GM18909 (cell line): ENCODE measurements around the gene GRK2.

Experiments
- ATAC-seq: cut with Tn5 transposase; IDR thresholded peaks from one replicate; pipeline ENCODE4 v1.9.1; 2021; ENCODE audit warnings: mild to moderate bottlenecking; ENCODE audit not compliant: unreplicated experiment, poor library complexity

Gene GRK2

GRCh38 chr11:67269401-67270255, 3.4 kb downstream of the GRK2 start:
- ATAC-seq, result no peak

DNA sequence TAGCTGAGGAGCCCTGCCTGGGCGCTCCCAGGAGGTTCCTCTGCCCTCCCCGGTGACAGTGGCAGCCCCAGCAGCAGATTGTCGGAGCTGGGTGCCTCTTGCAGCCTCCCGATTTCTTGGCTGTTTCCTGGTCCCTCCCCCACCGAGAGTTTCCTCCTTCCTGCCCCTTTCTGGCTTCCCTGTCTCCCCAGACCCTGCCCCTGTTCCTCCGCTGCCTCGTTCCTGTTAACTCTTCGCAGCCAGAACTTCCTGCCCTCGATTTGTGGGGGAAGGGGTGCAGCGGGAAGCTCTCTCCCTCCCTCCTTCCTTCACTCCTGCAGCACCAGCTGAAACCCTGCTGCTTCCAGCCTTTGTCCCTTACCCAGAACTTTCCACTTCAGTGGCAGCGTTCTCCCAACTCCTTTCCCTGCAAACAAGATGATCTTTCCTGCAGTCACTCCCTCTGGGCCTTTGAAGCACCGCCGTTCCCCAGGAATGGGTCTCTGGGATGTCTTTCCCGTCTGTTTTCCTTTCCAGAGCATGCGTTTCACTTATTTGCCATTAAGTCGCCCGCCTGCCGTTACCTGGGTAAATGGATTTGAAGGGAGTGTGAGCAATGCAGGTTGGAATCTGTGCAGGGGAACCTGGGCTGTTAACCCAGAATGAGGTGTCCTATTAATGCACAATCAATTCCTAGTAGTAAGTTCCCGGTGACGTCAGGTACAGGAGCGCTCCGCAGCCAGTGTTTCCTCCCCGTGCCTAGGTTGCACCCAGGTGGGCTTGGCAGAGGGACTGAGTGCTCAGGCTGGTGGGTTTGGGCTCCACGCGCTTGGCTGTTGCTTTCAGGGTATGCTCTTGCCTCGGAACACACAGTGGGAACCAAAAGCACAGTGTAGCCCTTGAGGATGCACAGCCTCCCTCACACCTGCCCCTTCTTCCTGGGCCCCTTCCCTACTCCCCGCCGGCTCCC, 4.3 kb downstream of the GRK2 start:
- ATAC-seq, result no peak

DNA sequence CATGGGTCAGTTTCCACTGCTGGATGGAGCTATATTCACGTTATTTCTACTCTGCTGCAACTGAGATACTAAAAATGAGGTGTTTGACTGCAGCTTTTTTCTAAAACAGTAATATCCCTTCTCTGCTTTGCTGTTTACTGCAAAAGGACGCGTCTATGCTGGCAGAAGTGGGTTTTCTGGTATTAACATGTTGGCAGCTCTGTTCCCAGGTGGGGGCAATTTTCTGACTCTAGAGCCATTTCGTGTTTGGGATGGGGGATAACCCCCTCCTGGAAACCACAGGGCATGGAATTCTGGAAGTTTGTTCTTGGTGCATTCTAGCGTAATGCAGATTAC, 4.9 kb downstream of the GRK2 start:
- ATAC-seq, result no peak

DNA sequence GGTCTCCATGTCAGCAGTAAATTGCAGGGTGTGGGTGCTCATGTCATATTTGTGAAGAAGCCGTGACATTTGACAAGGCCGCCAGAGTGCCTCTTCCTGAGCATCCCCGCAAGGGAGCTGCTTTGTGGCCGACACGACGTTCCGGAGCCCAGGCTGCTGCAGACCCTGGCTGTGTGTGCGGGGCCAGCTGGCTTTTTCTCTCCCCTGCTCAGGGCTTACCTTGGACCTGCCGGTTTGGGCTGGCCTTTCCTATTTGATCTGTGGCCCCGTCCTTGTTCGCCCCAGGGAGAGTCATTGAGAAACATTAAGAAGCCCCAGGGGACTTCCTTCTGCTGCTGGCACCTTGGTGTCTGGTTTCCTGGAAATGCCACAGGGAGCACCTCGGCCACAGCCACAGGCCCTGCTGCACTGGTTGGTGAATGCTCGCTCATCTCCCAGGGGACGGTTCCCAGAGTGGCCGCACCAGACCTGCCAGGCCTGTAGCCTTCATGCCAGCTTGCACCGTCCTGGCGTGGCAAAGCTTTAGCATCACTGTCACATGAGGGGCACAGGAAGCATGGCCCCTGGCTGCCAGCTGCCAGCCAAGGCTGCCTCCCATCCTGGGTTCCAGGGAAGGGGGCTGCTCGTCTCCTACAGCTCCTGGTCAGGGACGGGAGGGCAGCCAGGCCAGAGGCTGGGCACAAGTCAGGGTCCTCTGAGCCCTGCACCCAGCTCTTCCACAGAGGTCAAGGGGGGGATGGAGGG, 5.4 kb downstream of the GRK2 start:
- ATAC-seq, result no peak

DNA sequence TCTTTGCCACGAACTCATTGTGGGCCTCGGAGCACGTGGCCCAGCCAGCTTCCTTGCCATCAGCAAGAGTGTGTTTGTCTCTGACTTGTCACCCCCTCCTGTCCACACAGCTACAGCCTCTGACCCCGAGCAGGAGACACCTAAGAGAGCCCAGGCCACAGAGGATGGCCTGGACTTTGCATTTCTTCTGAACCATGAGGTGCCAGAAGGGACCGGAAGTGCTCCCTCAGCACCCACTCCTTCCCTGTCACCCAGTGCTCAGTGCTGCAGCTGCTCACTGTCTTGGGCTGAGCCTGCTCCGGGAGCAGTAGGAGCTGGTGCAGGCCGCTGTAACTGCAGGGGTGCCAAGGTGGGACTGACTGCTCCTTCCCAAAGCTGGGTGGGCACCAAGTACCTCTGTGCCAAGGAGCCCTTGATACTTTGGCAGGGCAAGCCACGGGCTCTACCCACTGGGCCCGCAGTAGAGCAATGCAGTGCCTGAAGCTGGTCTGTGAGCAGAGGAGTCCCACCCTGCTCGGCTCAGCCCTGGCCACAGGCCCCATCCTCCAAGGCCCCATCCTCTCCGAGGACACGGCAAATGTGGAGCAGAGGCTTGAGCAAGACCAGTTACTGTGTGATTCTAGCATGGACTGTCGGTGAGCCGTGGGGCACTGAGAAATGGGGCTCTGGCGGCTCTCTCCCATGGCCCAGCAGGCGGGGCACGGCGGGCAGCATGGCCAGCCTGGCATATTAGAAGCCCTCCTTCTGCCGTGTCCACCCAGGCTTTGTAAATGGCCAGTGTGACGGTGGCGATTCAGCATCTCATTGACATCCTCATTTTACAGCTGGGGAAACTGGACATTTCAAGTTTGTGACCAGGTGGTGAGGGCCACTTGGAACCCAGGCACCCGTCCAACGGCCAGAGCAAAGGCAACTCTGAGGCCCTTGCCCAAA, 6.3 kb downstream of the GRK2 start:
- no peak for ATAC-seq

- no peak for ATAC-seq
These were observed 7.2 kb downstream of the GRK2 start for GRCh38 chr11:67273260-67273990.

- no peak for ATAC-seq
These were observed 8.7 kb downstream of the GRK2 start for GRCh38 chr11:67274768-67275605.

GRCh38 chr11:67275606-67276409, 9.5 kb downstream of the GRK2 start:
- ATAC-seq, result no peak

DNA sequence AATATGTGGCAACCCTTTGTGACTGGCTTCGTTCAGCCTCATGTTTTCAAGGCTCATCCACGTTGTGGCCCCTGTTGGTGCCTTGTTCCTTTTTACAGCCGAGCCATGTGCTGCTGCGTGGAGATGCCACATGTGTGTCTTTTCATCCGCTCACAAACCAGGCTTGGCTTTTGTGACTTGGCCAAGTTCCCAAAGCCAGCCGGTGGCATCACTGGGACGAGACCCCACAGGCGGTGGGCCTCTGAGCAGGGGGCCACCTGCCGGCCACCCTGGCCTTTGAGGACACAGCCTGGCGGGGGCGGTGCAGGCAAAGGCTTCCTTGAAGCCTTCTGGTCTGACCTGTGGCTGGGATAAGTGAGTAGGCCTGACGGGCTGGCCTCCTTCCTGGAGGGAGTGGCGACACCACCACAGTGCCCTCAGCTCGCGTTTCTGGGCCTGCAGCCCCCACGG, 10.5 kb downstream of the GRK2 start:
- peak; percentile 24 for ATAC-seq

- peak; percentile 74 for ATAC-seq
These were observed 11.1 kb downstream of the GRK2 start for GRCh38 chr11:67277231-67277961.

DNA sequence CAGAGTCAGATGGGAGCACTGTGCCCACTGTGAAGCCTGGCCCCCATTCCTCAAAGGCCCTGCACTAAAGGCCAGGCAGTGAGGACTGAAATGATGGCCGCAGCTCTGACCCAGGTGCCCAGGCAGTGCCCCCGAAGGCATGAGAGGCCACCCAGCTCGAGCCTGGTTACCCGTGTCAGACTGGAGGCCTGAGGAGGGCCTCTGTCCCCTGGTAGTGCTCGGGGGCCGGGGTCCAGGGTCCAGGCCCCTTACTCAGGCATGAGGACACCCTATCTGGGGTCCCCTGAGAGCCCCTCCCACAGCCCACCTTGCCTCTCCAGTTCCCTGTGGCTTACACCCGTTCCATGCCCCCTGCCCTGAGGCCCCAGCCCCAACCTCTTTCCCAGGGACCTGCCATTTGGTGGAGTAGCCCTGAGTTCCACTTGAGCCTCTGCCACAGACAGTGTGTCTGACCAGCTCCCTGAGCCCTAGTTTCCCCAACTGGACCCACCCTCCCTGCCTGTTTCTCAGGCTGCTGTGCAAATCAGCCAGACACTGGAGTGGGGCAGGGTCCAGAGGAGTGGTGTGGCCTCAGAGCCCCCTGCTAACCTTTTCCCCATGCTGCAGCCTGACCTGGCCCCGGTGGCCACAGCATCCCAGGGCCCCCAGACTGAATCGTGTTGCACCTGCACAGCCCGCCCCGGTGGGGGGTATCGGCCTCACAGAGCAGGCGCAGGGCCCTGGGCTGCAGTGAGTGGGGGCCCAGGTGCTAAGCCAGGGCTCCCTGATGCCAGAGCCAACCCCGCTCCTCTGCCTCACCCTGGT, 12.1 kb downstream of the GRK2 start:
- ATAC-seq, result no peak

- ATAC-seq, result no peak
These were observed 12.8 kb downstream of the GRK2 start for GRCh38 chr11:67278939-67279588.

GRCh38 chr11:67279589-67280340, 13.5 kb downstream of the GRK2 start:
- no peak for ATAC-seq

- no peak for ATAC-seq
These were observed 14.1 kb downstream of the GRK2 start for GRCh38 chr11:67280341-67280787.
